HG03354 (cell line): ENCODE measurements around the gene NEMP1.
"Not testable (repeated sequence)": the region's sequence is repeated elsewhere in the genome, so short reads cannot be mapped to it uniquely, and the experiment has no call there.

Experiments
- ATAC-seq: cut with Tn5 transposase; IDR thresholded peaks from one replicate; pipeline ENCODE4 v1.9.1; 2021; ENCODE audit warnings: mild to moderate bottlenecking; ENCODE audit not compliant: unreplicated experiment, poor library complexity, severe bottlenecking

Gene NEMP1

DNA sequence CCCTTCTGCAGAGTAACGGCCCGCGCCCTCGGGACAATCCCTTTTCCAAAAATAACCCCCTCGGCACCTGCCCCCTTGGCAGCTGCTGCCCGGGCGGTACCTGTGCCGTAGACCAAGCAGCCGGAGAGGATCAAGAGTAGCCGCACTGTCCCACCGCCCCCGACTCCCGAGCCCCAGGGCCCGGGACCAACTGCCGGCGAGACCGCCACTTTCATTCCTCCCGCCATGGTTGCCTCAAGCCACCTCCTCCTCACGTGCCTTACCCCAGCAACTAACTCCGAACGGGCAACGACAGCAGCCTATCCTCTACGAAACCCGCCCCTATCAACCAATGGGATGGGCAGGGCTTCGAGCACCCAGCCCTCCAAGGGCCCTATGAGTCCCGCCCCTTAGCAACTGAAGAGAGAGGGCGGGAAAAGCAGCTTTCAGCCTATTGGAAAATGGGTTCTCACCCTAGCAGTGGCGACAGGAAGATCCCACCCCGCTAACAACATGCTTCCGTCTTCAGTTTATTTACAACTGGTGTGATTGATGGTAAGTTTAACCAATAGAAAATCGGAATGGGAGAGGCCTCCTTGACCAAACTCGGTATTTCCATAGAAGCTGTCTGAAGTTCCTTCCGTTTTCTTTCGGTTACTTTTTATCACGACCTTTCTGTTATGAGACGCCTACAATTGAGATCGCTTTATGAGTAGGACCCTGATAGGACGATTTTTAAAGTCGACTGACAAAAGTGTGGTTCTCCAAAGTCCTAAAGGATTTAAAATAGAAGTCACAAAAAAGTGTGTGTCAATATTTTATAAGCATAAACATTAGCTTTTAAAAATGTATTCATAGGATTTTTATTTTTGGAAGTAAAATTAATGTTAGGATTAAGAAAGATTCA lies at the start of gene NEMP1:
Gene NEMP1 (minus strand): TSS at position 273 of the 886 bp plus-strand sequence. CDS start 46 bp downstream, at position 227.
- peak; percentile 98 for ATAC-seq

- ATAC-seq = no peak
Measured at GRCh38 chr12:57127726-57128518, 49.3 kb upstream of the NEMP1 start, which contains the start of gene LRP1. LRP1 (plus strand) TSS chr12:57128483; CDS start chr12:57128965, 482 bp downstream.

GRCh38 chr12:57127101-57127725 lies 48.6 kb upstream of the NEMP1 start:
- no peak for ATAC-seq

DNA sequence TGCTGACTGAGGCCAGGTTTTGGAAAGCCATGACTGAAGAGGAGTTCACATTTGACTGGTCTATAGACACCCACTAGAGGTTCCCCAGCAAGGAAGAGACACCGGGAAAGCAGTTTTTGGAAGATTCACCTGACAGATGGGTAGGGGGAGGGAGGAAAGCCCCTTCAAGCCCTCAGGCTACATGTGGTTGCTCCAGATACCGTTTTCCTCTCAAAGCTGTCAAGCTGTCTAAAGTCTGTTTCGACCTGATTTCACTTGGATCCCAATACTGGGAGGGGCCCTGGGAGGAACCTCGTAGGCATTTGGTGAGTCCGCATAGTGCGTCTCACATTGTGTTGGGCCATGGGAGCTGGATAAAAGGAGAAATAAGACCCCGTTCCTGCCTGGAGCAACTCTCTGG lies 48.0 kb upstream of the NEMP1 start:
- ATAC-seq = no peak

GRCh38 chr12:57126061-57126460 lies 47.5 kb upstream of the NEMP1 start:
- no peak for ATAC-seq

DNA sequence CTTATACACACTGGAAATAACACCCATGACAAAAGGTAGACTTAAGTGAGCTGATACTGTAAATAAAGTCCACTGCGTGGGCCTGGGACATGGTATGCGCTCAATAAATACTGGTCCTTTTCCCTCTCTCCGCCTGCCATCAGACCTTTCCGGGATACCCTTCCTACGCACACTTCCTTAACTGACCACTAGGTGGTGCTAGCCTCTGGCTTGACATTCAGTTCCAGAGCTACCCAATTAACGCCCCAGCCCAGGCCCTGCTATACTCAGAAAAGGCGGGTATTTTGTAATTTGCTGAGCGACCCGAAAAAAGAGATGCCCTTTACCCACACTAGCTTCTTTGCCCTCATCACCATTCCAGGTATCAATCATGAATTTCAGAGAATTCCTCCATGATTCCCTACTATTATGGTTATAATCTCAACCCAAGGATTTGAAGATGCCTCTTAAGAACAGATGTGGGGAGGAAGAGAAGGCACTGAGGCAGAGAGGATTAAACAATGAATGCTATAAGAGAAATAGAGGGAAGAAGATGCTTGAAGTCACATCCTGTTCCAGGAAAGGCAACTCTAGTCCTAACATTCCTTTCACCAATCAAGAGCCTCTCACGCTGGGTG lies 45.8 kb upstream of the NEMP1 start:
- no peak for ATAC-seq

GRCh38 chr12:57123813-57124212 lies 45.2 kb upstream of the NEMP1 start:
- no peak for ATAC-seq

DNA sequence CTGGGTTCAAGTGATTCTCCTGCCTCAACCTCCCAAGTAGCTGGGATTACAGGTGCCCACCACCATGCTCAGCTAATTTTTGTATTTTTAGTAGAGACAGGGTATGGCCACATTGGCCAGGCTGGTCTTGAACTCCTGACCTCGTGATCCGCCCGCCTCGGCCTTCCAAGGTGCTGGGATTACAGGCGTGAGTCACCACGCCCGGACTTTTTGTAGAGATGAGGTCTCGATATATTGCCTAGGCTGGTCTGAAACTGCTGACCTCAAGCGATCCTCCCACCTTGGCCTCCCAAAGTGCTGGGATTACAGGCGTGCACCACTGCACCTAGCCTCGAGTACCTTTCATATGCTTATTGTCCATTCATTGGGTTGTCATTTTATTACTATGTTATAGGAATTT lies 42.1 kb upstream of the NEMP1 start:
- not testable (repeated sequence) for ATAC-seq

DNA sequence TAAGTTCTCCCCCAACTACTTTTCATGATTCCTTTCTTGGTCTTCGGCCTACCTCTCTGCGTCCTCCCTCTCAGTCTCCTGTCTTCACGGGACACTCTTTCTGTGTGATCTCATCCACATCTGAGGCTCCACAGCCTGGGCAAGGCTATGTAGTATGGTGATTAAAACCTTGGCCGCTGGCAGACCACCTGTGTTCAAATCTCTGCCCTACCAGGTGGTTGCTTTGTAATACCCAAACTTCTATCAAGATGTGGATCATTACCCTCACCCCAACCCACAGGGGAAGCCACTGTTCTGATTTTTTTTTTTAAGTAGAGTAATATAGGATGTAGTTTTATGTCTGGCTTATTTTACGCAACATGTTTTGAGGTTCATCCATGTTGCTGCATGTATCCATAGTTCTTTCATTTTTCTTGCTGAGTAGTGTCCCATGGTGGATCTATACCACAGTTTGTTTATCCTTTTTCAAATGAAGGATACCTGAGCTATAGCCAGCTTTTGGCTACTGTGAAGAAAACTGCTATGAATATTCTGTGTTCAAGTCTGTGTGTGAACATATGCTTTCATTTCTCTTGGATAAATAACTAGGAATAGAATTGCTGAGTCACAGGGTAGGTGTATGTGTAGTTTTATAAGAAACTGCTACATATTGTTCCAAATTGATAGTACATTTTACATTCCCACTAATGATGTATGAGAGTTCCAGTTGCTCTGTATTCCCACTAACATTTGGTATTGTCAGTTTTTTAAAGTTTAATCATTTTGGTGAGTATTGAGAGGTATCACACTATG lies 40.9 kb upstream of the NEMP1 start:
- ATAC-seq = no peak

- no peak for ATAC-seq
Measured at GRCh38 chr12:57118711-57119271, 40.2 kb upstream of the NEMP1 start.

GRCh38 chr12:57116580-57117281 lies 38.1 kb upstream of the NEMP1 start:
- no peak for ATAC-seq

DNA sequence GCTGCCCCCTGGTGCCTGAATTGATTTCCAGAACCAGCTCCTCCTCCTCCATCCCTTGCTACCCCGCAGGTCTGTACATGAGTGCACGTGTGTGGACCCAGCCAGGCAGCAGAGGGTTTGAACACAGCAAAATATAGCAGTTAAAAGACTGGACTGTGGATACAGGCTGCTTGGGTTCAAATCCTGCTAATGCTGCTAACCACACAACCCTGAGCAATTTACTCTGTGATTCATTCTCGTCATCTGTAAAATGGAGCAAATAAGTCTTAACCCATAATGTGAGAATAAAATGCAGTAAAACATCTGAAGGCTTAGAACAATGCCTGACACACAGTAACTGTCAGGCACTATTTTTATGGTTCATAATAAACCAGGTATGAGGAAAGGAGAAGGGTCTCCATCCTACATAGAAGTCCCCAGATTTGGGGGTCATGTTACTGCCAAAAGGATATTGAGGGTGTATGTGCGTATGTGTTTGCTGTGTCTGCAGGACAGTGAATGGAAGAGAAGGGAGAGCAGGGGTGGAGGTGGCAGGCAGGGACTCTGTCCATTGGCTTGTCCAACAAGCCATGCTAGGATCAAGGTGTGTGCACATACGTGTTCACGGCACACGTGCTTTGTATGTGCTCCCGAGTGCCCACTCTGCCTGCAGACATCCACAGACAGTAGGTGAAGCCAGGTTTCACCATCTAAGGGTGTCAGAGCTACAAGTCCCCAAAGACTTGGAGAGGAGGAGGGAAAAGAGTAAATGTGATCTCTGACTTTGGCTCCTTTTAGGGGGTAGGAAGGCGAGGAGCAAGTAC lies 34.1 kb upstream of the NEMP1 start:
- ATAC-seq = peak; percentile 68

DNA sequence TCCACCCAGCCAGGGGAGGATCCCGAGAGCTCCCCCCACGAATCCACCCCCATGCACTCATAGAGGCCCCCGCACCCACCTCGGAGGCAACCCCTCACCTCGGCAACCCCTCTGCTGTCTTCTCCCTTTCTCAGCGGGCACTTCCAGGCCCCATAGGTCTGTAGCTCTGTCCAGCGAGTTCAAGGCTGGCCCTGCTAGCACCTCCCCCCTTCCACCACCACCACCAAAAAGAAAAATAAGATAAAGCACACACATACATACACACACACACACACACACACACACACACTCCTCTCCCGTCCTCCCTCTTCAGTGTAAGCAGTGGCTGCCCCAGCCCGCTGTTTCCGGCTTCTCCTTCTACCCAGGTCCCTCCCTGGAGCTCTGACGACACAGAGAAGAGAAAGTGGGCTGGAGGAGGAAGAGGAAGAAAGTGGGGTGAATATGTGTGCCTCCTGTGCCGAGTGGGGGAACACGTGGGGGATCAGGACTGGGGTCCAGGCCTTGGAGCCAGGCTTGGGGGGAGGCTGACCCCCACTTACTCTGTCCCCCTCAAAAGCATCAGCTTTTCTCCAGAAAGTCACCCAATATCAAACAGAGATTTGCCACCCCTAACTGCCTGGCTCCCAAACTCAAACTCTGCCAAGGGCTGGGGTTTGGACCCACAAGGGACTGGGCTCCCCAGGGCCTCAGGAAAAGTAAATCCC lies 32.6 kb upstream of the NEMP1 start, which contains the start of gene STAT6:
Gene STAT6 (minus strand): TSS at position 332 of the 704 bp plus-strand sequence. CDS start 3,084 bp downstream, outside the sequence.
- ATAC-seq = peak; percentile 65

- peak; percentile 52 for ATAC-seq
Measured at GRCh38 chr12:57110104-57111030, 31.8 kb upstream of the NEMP1 start.

GRCh38 chr12:57109207-57110103 lies 30.9 kb upstream of the NEMP1 start:
- no peak for ATAC-seq
